Measurements from ENCODE around the gene TCHP. TPM values are rescaled to one million over a fixed set of nuclear protein-coding genes. Genes with fewer than 3 reads are reported as not detected.
A peak's percentile ranks its signal among the peaks of the same experiment; 100 is the strongest.
"Not testable (repeated sequence)": the region's sequence is repeated elsewhere in the genome, so short reads cannot be mapped to it uniquely, and the experiment has no call there.

TCHP gene
- total RNA-seq (2014; rRNA removed; shearing (Covaris generic); ENCODE audit: low replicate concordance) = 2.0 and 5.2 TPM in 2 replicates

- DNase-seq (ENCODE audit: low read depth) = peak; percentile 74
- in situ Hi-C loops (cut with HindIII; ENCODE audit: low pct_unique_long_range_greater_than_20kb, low sequenced_read_pairs) = no loop called here
These were observed at the start of gene TCHP for GRCh38 chr12:109899783-109900751. Gene TCHP, plus strand, starts transcription at chr12:109900274. Its CDS starts 2,753 bp downstream, at chr12:109903027.

- DNase-seq (ENCODE audit: low read depth); in situ Hi-C loops (cut with HindIII; ENCODE audit: low pct_unique_long_range_greater_than_20kb, low sequenced_read_pairs): not testable (repeated sequence)
These were observed 49.6 kb upstream of the TCHP start for GRCh38 chr12:109850518-109850917.

GRCh38 chr12:109855377-109855776 is 44.7 kb upstream of the TCHP start:
- in situ Hi-C loops (cut with HindIII; ENCODE audit: low pct_unique_long_range_greater_than_20kb, low sequenced_read_pairs) = no loop called here
- no peak for DNase-seq (ENCODE audit: low read depth)

GRCh38 chr12:109857715-109858114 is 42.4 kb upstream of the TCHP start:
- DNase-seq (ENCODE audit: low read depth) = no peak
- in situ Hi-C loops (cut with HindIII; ENCODE audit: low pct_unique_long_range_greater_than_20kb, low sequenced_read_pairs) = no loop called here

- in situ Hi-C loops (cut with HindIII; ENCODE audit: low pct_unique_long_range_greater_than_20kb, low sequenced_read_pairs) = no loop called here
- no peak for DNase-seq (ENCODE audit: low read depth)
These were observed 41.3 kb upstream of the TCHP start for GRCh38 chr12:109858764-109859163.

GRCh38 chr12:109860977-109861376 is 39.1 kb upstream of the TCHP start:
- no peak for DNase-seq (ENCODE audit: low read depth)
- in situ Hi-C loops (cut with HindIII; ENCODE audit: low pct_unique_long_range_greater_than_20kb, low sequenced_read_pairs) = no loop called here

- in situ Hi-C loops (cut with HindIII; ENCODE audit: low pct_unique_long_range_greater_than_20kb, low sequenced_read_pairs) = no loop called here
- DNase-seq (ENCODE audit: low read depth) = no peak
These were observed 38.3 kb upstream of the TCHP start for GRCh38 chr12:109861689-109862314.

- DNase-seq (ENCODE audit: low read depth); in situ Hi-C loops (cut with HindIII; ENCODE audit: low pct_unique_long_range_greater_than_20kb, low sequenced_read_pairs): not testable (repeated sequence)
These were observed 37.6 kb upstream of the TCHP start for GRCh38 chr12:109862491-109862890.

- in situ Hi-C loops (cut with HindIII; ENCODE audit: low pct_unique_long_range_greater_than_20kb, low sequenced_read_pairs) = no loop called here
- DNase-seq (ENCODE audit: low read depth) = no peak
These were observed 36.0 kb upstream of the TCHP start for GRCh38 chr12:109863847-109864712.

GRCh38 chr12:109864916-109865315 is 35.2 kb upstream of the TCHP start:
- in situ Hi-C loops (cut with HindIII; ENCODE audit: low pct_unique_long_range_greater_than_20kb, low sequenced_read_pairs) = no loop called here
- DNase-seq (ENCODE audit: low read depth) = no peak

GRCh38 chr12:109868182-109869051 is 31.7 kb upstream of the TCHP start:
- in situ Hi-C loops (cut with HindIII; ENCODE audit: low pct_unique_long_range_greater_than_20kb, low sequenced_read_pairs) = no loop called here

GRCh38 chr12:109870648-109871047 is 29.4 kb upstream of the TCHP start:
- in situ Hi-C loops (cut with HindIII; ENCODE audit: low pct_unique_long_range_greater_than_20kb, low sequenced_read_pairs) = no loop called here
- DNase-seq (ENCODE audit: low read depth) = no peak

More at GRCh38 chr12:109868182-109869051, 31.7 kb upstream of the TCHP start:
- no peak for DNase-seq (ENCODE audit: low read depth)

GRCh38 chr12:109871668-109872314 is 28.3 kb upstream of the TCHP start:
- DNase-seq (ENCODE audit: low read depth) = no peak
- in situ Hi-C loops (cut with HindIII; ENCODE audit: low pct_unique_long_range_greater_than_20kb, low sequenced_read_pairs) = no loop called here

GRCh38 chr12:109873653-109874052 is 26.4 kb upstream of the TCHP start:
- in situ Hi-C loops (cut with HindIII; ENCODE audit: low pct_unique_long_range_greater_than_20kb, low sequenced_read_pairs) = no loop called here
- DNase-seq (ENCODE audit: low read depth) = no peak

GRCh38 chr12:109875572-109876131 is 24.4 kb upstream of the TCHP start:
- DNase-seq (ENCODE audit: low read depth) = peak; percentile 38

GRCh38 chr12:109876406-109876805 is 23.7 kb upstream of the TCHP start:
- DNase-seq (ENCODE audit: low read depth) = no peak
- in situ Hi-C loops (cut with HindIII; ENCODE audit: low pct_unique_long_range_greater_than_20kb, low sequenced_read_pairs) = no loop called here

More at GRCh38 chr12:109875572-109876131, 24.4 kb upstream of the TCHP start:
- in situ Hi-C loops (cut with HindIII; ENCODE audit: low pct_unique_long_range_greater_than_20kb, low sequenced_read_pairs) = no loop called here

Data from Caki2 (cell line).